Neural progenitor cell (in vitro differentiated cells): ENCODE measurements around the gene VAPB.

Experiments
- CTCF ChIP-seq: fragments of 200-600 bp; sonication (generic); IDR thresholded peaks from 2 replicates; pipeline ENCODE4 v1.5.1; 2017; ENCODE audit warnings: antibody characterized with exemption, mild to moderate bottlenecking
- EZH2 ChIP-seq: fragments of 200-600 bp; sonication (generic); IDR thresholded peaks from 2 replicates; pipeline ENCODE4 v1.6.1; 2017; ENCODE audit warnings: antibody characterized with exemption, mild to moderate bottlenecking, moderate library complexity
- EZH2phosphoT487 ChIP-seq: fragments of 200-600 bp; sonication (generic); IDR thresholded peaks from 2 replicates; pipeline ENCODE4 v1.6.1; 2017; ENCODE audit warnings: antibody characterized with exemption

- TF ChIP-seq CTCF (no peak), EZH2 (no peak), EZH2phosphoT487 (no peak)
These were observed 27.0 kb downstream of the VAPB start for GRCh38 chr20:58416057-58416456.
